Neural cell (in vitro differentiated cells): ENCODE data around the gene IPO4. TPM values are rescaled to one million over a fixed set of nuclear protein-coding genes. Genes with fewer than 3 reads are reported as not detected.

Experiments
- H2AFZ ChIP-seq: fragments of 200-600, 300-800 bp; sonication (generic), shearing (Covaris generic); 2 replicates; pipeline ENCODE4 v1.6.0; 2014; ENCODE audit warnings: low read depth, mild to moderate bottlenecking, antibody characterized with exemption, low read length, moderate library complexity
- H3F3A ChIP-seq: fragments of 200-600 bp; shearing (Covaris generic); 2 replicates; pipeline ENCODE4 v1.6.1; 2016; ENCODE audit warnings: mild to moderate bottlenecking, moderate library complexity, mixed read lengths, antibody characterized with exemption, low read length; ENCODE audit not compliant: insufficient read depth, poor library complexity, severe bottlenecking
- H3K27ac ChIP-seq: fragments of 200-600, 300-800 bp; sonication (generic), shearing (Covaris generic); 2 replicates; pipeline ENCODE4 v1.5.1; 2014; ENCODE audit warnings: mild to moderate bottlenecking, low read length, moderate library complexity
- H3K27me3 ChIP-seq: fragments of 300-800, 200-600 bp; sonication (generic), shearing (Covaris generic); 2 replicates; pipeline ENCODE4 v1.6.0; 2014; ENCODE audit warnings: mild to moderate bottlenecking, low read depth, low read length, moderate library complexity; ENCODE audit not compliant: insufficient read depth
- H3K36me3 ChIP-seq: fragments of 300-800, 200-600 bp; sonication (generic), shearing (Covaris generic); 2 replicates; pipeline ENCODE4 v1.5.1; 2014; ENCODE audit warnings: mild to moderate bottlenecking, antibody characterized with exemption, low read length, moderate library complexity; ENCODE audit not compliant: insufficient read depth
- H3K4me2 ChIP-seq: fragments of 300-800, 200-600 bp; sonication (generic), shearing (Covaris generic); 2 replicates; pipeline ENCODE4 v1.6.0; 2014; ENCODE audit warnings: mild to moderate bottlenecking, low read length
- H3K4me3 ChIP-seq: fragments of 300-800, 200-600 bp; sonication (generic), shearing (Covaris generic); 2 replicates; pipeline ENCODE4 v1.5.1; 2014; ENCODE audit warnings: mild to moderate bottlenecking, low read length, moderate library complexity
- H3K79me2 ChIP-seq: fragments of 200-600 bp; shearing (Covaris generic); replicated peaks from 2 replicates; pipeline ENCODE4 v1.6.0; 2014; ENCODE audit warnings: mild to moderate bottlenecking, low read length, moderate library complexity; ENCODE audit not compliant: insufficient read depth
- H3K9ac ChIP-seq: fragments of 300-800, 200-600 bp; sonication (generic), shearing (Covaris generic); 2 replicates; pipeline ENCODE4 v1.6.1; 2016; ENCODE audit warnings: mild to moderate bottlenecking, low read length, mixed read lengths
- H3K9me2 ChIP-seq: fragments of 200-600 bp; shearing (Covaris generic); 2 replicates; pipeline ENCODE4 v1.6.1; 2016; ENCODE audit warnings: mild to moderate bottlenecking, low read length, mixed read lengths; ENCODE audit not compliant: insufficient read depth
- H3K9me3 ChIP-seq: fragments of 200-600, 300-800 bp; sonication (generic), shearing (Covaris generic); 2 replicates; pipeline ENCODE4 v1.6.1; 2016; ENCODE audit warnings: mild to moderate bottlenecking, mixed run types, low read length, moderate library complexity, mixed read lengths
- H4K20me1 ChIP-seq: fragments of 200-600 bp; shearing (Covaris generic); 2 replicates; pipeline ENCODE4 v1.6.1; 2016; ENCODE audit warnings: mild to moderate bottlenecking, mixed run types; ENCODE audit not compliant: insufficient read depth
- CTCF ChIP-seq: fragments of 450-650 bp; IDR thresholded peaks from 2 replicates; pipeline ENCODE4 v1.5.1; 2014; ENCODE audit warnings: antibody characterized with exemption, mild to moderate bottlenecking, moderate library complexity; ENCODE audit not compliant: poor library complexity, severe bottlenecking
- EP300 ChIP-seq: fragments of 450-650 bp; conservative IDR thresholded peaks from 2 replicates; pipeline ENCODE4 v1.6.1; 2014; ENCODE audit warnings: antibody characterized with exemption, mild to moderate bottlenecking, moderate library complexity; ENCODE audit not compliant: poor library complexity, severe bottlenecking
- EZH2 ChIP-seq: fragments of 200-600, 300-800 bp; shearing (Covaris generic), sonication (generic); IDR thresholded peaks from 2 replicates; pipeline ENCODE4 v1.6.1; 2014; ENCODE audit warnings: antibody characterized with exemption, low read length, borderline replicate concordance, mild to moderate bottlenecking; ENCODE audit not compliant: insufficient read depth, poor library complexity, severe bottlenecking
- MXI1 ChIP-seq: fragments of 450-650 bp; conservative IDR thresholded peaks from 2 replicates; pipeline ENCODE4 v1.6.1; 2014; ENCODE audit warnings: antibody characterized with exemption, mild to moderate bottlenecking; ENCODE audit not compliant: poor library complexity, severe bottlenecking
- POLR2AphosphoS5 ChIP-seq: IDR thresholded peaks from 2 replicates; pipeline ENCODE4 v1.6.1; 2012
- RAD21 ChIP-seq: fragments of 450-650 bp; conservative IDR thresholded peaks from 2 replicates; pipeline ENCODE4 v1.6.1; 2014; ENCODE audit warnings: antibody characterized with exemption, mild to moderate bottlenecking, moderate library complexity
- REST ChIP-seq: IDR thresholded peaks from 2 replicates; pipeline ENCODE4 v1.6.1; 2012; ENCODE audit warnings: borderline replicate concordance
- SMC3 ChIP-seq: fragments of 450-650 bp; conservative IDR thresholded peaks from 2 replicates; pipeline ENCODE4 v1.6.1; 2014; ENCODE audit warnings: antibody characterized with exemption, mild to moderate bottlenecking, moderate library complexity; ENCODE audit not compliant: poor library complexity
- TAF1 ChIP-seq: IDR thresholded peaks from 2 replicates; pipeline ENCODE4 v1.6.1; 2012; ENCODE audit warnings: low read depth
- polyA plus RNA-seq: library from polyadenylated mRNA; depleted of rRNA; stranded (reverse); fragments of >200 nt; gene quantifications from 2 replicates; pipeline ENCODE4 v1.2.3, GENCODE V29; 2014

The IPO4 gene
- polyA plus RNA-seq, 1 donor from 2014 or later: 9.2 TPM

- Histone ChIP-seq H3K9me3 (no peaks in the 10 kb centered on the region), H3K27ac (no peak overlapping the region), H3K36me3 (no peaks in the 10 kb centered on the region), H3K27me3 (no peaks in the 10 kb centered on the region), H3K4me3 (no peak overlapping the region), H3K79me2 (no peaks in the 10 kb centered on the region), H4K20me1 (no peaks in the 10 kb centered on the region), H3K9me2 (no peaks in the 10 kb centered on the region), H3F3A (no peaks in the 10 kb centered on the region), H2AFZ (no peak overlapping the region), H3K4me2 (no peak overlapping the region), H3K9ac (no peak overlapping the region)
- TF ChIP-seq SMC3 (no peak), TAF1 (no peak), REST (no peak), RAD21 (no peak), POLR2AphosphoS5 (no peak), EP300 (no peak), MXI1 (no peak), CTCF (no peak), EZH2 (no peak)
Observed at GRCh38 chr14:24179961-24180796, 8.4 kb downstream of the IPO4 start.

GRCh38 chr14:24179294-24179960, 9.2 kb downstream of the IPO4 start:
- H3K27ac ChIP-seq: no peak overlapping the region
- H3K4me2 ChIP-seq: no peak overlapping the region
- no peak overlapping the region for H2AFZ ChIP-seq
- H3K9me2 ChIP-seq: no peaks in the 10 kb centered on the region
- no peak overlapping the region for H3K4me3 ChIP-seq
- H3K79me2 ChIP-seq: no peaks in the 10 kb centered on the region
- H3F3A ChIP-seq: no peaks in the 10 kb centered on the region
- no peaks in the 10 kb centered on the region for H3K9me3 ChIP-seq
- TF ChIP-seq SMC3 (no peak), CTCF (no peak), POLR2AphosphoS5 (no peak), EZH2 (no peak), REST (no peak), MXI1 (no peak), EP300 (no peak), RAD21 (no peak), TAF1 (no peak)
- H4K20me1 ChIP-seq: no peaks in the 10 kb centered on the region
- H3K27me3 ChIP-seq: no peaks in the 10 kb centered on the region
- no peak overlapping the region for H3K9ac ChIP-seq
- no peaks in the 10 kb centered on the region for H3K36me3 ChIP-seq
